Bone marrow (tissue), 2 donors: ENCODE results near the gene COL18A1.
"Not testable (repeated sequence)": the region's sequence is repeated elsewhere in the genome, so short reads cannot be mapped to it uniquely, and the experiment has no call there.

Experiments
- DNase-seq, 2 donors: peaks; one replicate each; lab custom pipeline; 2025; lab: John Stamatoyannopoulos, UW

The COL18A1 gene

GRCh38 chr21:45404730-45405270 is at the start of gene COL18A1:
Gene COL18A1, plus strand, starts transcription at chr21:45405165. Its CDS starts 66 bp downstream, at chr21:45405231.
- DNase-seq, result no peak

GRCh38 chr21:45355573-45355972 is 49.4 kb upstream of the COL18A1 start:
- no peak for DNase-seq

GRCh38 chr21:45356251-45356650 is 48.7 kb upstream of the COL18A1 start:
- DNase-seq, result no peak

- no peak for DNase-seq
Observed at GRCh38 chr21:45356653-45357435, 48.1 kb upstream of the COL18A1 start.

GRCh38 chr21:45357436-45358260 is 47.3 kb upstream of the COL18A1 start:
- no peak for DNase-seq

- no peak for DNase-seq
Observed at GRCh38 chr21:45358261-45358670, 46.7 kb upstream of the COL18A1 start.

- DNase-seq, result no peak
Observed at GRCh38 chr21:45358711-45359310, 46.2 kb upstream of the COL18A1 start.

GRCh38 chr21:45359451-45360217 is 45.3 kb upstream of the COL18A1 start:
- DNase-seq, result no peak

- no peak for DNase-seq
Observed at GRCh38 chr21:45361033-45361997, 43.6 kb upstream of the COL18A1 start.

- DNase-seq, result no peak
Observed at GRCh38 chr21:45362077-45362747, 42.8 kb upstream of the COL18A1 start.

- DNase-seq, result no peak
Observed at GRCh38 chr21:45362748-45363145, 42.2 kb upstream of the COL18A1 start.

GRCh38 chr21:45363272-45363671 is 41.7 kb upstream of the COL18A1 start:
- not testable (repeated sequence) for DNase-seq

- peak; percentile 13 to 39 for DNase-seq
Observed at GRCh38 chr21:45363921-45364467, 41.0 kb upstream of the COL18A1 start.

- DNase-seq, result no peak
Observed at GRCh38 chr21:45364468-45365185, 40.3 kb upstream of the COL18A1 start.

- no peak for DNase-seq
Observed at GRCh38 chr21:45365186-45365607, 39.8 kb upstream of the COL18A1 start.

GRCh38 chr21:45365608-45366241 is 39.2 kb upstream of the COL18A1 start:
- DNase-seq, result no peak

GRCh38 chr21:45366476-45366875 is 38.5 kb upstream of the COL18A1 start:
- no peak for DNase-seq

GRCh38 chr21:45366931-45367401 is 38.0 kb upstream of the COL18A1 start:
- DNase-seq, result no peak
